ENCODE data around the gene HK1.

HK1 gene

GRCh38 chr10:69439813-69440506 is 161.7 kb downstream of the HK1 start:
- no peak for DNase-seq
- no peak overlapping the region for H4K91ac ChIP-seq (ENCODE audit: low read depth, low read length)
- H3K4me2 ChIP-seq (ENCODE audit: low read length) = no peak overlapping the region
- H2BK12ac ChIP-seq (ENCODE audit: low read length) = no peak overlapping the region
- H3K36me3 ChIP-seq (ENCODE audit: control insufficient read depth in 1 of 2, insufficient read depth in 2 of 2, low read length in 2 of 2) = no peaks in the 10 kb centered on the region
- H3K27ac ChIP-seq (ENCODE audit: low read depth, low read length) = no peak overlapping the region
- no peaks in the 10 kb centered on the region for H3K27me3 ChIP-seq (ENCODE audit: insufficient read depth, low read length)
- no peak overlapping the region for H2BK5ac ChIP-seq (ENCODE audit: low read depth, low read length, poor library complexity)
- H3K79me1 ChIP-seq (ENCODE audit: low read length) = peaks cover 22% of the 10 kb centered on the region
- H3K9ac ChIP-seq (ENCODE audit: low read length) = no peak overlapping the region
- H3K79me2 ChIP-seq (ENCODE audit: control insufficient read depth, insufficient read depth, low read length, poor library complexity) = no peaks in the 10 kb centered on the region
- no peak overlapping the region for H3K4me3 ChIP-seq (ENCODE audit: low read depth, low read length)
- no peak overlapping the region for H4K12ac ChIP-seq (ENCODE audit: low read depth, low read length)
- H3K9me3 ChIP-seq (ENCODE audit: insufficient read depth, low read depth, low read length) = peaks cover 4% of the 10 kb centered on the region
- no peak overlapping the region for H4K8ac ChIP-seq (ENCODE audit: low read depth, low read length)
- no peak overlapping the region for H2BK120ac ChIP-seq (ENCODE audit: insufficient read depth, low read length, poor library complexity)
- H3K23ac ChIP-seq (ENCODE audit: low read length) = no peak overlapping the region
- no peak overlapping the region for H3K4ac ChIP-seq (ENCODE audit: low read depth, low read length)
- H3K14ac ChIP-seq (ENCODE audit: low read length) = no peak overlapping the region
- no CpG with 5 or more reads among the region's 5 CpGs for WGBS (ENCODE audit: extremely low coverage, insufficient coverage, insufficient read length)
- no peak overlapping the region for H2AK5ac ChIP-seq (ENCODE audit: low read length)
- H2AFZ ChIP-seq (ENCODE audit: insufficient read depth, low read length, poor library complexity) = no peak overlapping the region
- H3K4me1 ChIP-seq (ENCODE audit: control insufficient read depth in 1 of 2, insufficient read depth in 2 of 2, low read length in 2 of 2) = peaks cover 20 to 23% of the 10 kb centered on the region in 2 experiments
- H3K18ac ChIP-seq (ENCODE audit: low read length) = no peak overlapping the region

GRCh38 chr10:69443354-69443753 is 165.1 kb downstream of the HK1 start:
- Histone ChIP-seq H3K79me2 (ENCODE audit: control insufficient read depth, insufficient read depth, low read length, poor library complexity) (no peaks in the 10 kb centered on the region), H3K9ac (ENCODE audit: low read length) (no peak overlapping the region), H2BK12ac (ENCODE audit: low read length) (no peak overlapping the region), H3K4ac (ENCODE audit: low read depth, low read length) (no peak overlapping the region), H4K8ac (ENCODE audit: low read depth, low read length) (no peak overlapping the region), H3K27me3 (ENCODE audit: insufficient read depth, low read length) (no peaks in the 10 kb centered on the region), H3K9me3 (ENCODE audit: insufficient read depth, low read depth, low read length) (peaks cover 2% of the 10 kb centered on the region), H3K79me1 (ENCODE audit: low read length) (peaks cover 14% of the 10 kb centered on the region), H3K18ac (ENCODE audit: low read length) (no peak overlapping the region), H3K27ac (ENCODE audit: low read depth, low read length) (no peak overlapping the region), H3K14ac (ENCODE audit: low read length) (no peak overlapping the region), H3K36me3 (ENCODE audit: control insufficient read depth in 1 of 2, insufficient read depth in 2 of 2, low read length in 2 of 2) (no peaks in the 10 kb centered on the region), H4K12ac (ENCODE audit: low read depth, low read length) (no peak overlapping the region), H2AK5ac (ENCODE audit: low read length) (no peak overlapping the region), H3K4me1 (ENCODE audit: control insufficient read depth in 1 of 2, insufficient read depth in 2 of 2, low read length in 2 of 2) (peaks cover 23 to 38% of the 10 kb centered on the region in 2 experiments), H2BK5ac (ENCODE audit: low read depth, low read length, poor library complexity) (no peak overlapping the region), H4K91ac (ENCODE audit: low read depth, low read length) (no peak overlapping the region), H3K4me2 (ENCODE audit: low read length) (no peak overlapping the region), H2BK120ac (ENCODE audit: insufficient read depth, low read length, poor library complexity) (no peak overlapping the region), H3K4me3 (ENCODE audit: low read depth, low read length) (no peak overlapping the region), H3K23ac (ENCODE audit: low read length) (no peak overlapping the region), H2AFZ (ENCODE audit: insufficient read depth, low read length, poor library complexity) (no peak overlapping the region)
- WGBS (ENCODE audit: extremely low coverage, insufficient coverage, insufficient read length) = no CpG with 5 or more reads among the region's 1 CpG
- DNase-seq = no peak

GRCh38 chr10:69445041-69445440 is 166.7 kb downstream of the HK1 start:
- no peaks in the 10 kb centered on the region for H3K36me3 ChIP-seq (ENCODE audit: control insufficient read depth in 1 of 2, insufficient read depth in 2 of 2, low read length in 2 of 2)
- H3K27me3 ChIP-seq (ENCODE audit: insufficient read depth, low read length) = no peaks in the 10 kb centered on the region
- H3K4me2 ChIP-seq (ENCODE audit: low read length) = no peak overlapping the region
- H2BK12ac ChIP-seq (ENCODE audit: low read length) = peak overlapping the region; percentile 71
- peaks cover 15 to 33% of the 10 kb centered on the region in 2 experiments for H3K4me1 ChIP-seq (ENCODE audit: control insufficient read depth in 1 of 2, insufficient read depth in 2 of 2, low read length in 2 of 2)
- peak overlapping the region; percentile 60 for H2BK120ac ChIP-seq (ENCODE audit: insufficient read depth, low read length, poor library complexity)
- WGBS (ENCODE audit: extremely low coverage, insufficient coverage, insufficient read length) = no CpG with 5 or more reads among the region's 4 CpGs
- H2BK5ac ChIP-seq (ENCODE audit: low read depth, low read length, poor library complexity) = no peak overlapping the region
- H3K4me3 ChIP-seq (ENCODE audit: low read depth, low read length) = no peak overlapping the region
- H4K91ac ChIP-seq (ENCODE audit: low read depth, low read length) = peak overlapping the region; percentile 16
- no peak overlapping the region for H2AFZ ChIP-seq (ENCODE audit: insufficient read depth, low read length, poor library complexity)
- H3K79me1 ChIP-seq (ENCODE audit: low read length) = peaks cover 16% of the 10 kb centered on the region
- no peak overlapping the region for H4K12ac ChIP-seq (ENCODE audit: low read depth, low read length)
- H3K4ac ChIP-seq (ENCODE audit: low read depth, low read length) = no peak overlapping the region
- no peak overlapping the region for H3K14ac ChIP-seq (ENCODE audit: low read length)
- H4K8ac ChIP-seq (ENCODE audit: low read depth, low read length) = no peak overlapping the region
- no peaks in the 10 kb centered on the region for H3K79me2 ChIP-seq (ENCODE audit: control insufficient read depth, insufficient read depth, low read length, poor library complexity)
- H3K23ac ChIP-seq (ENCODE audit: low read length) = no peak overlapping the region
- no peak overlapping the region for H2AK5ac ChIP-seq (ENCODE audit: low read length)
- H3K18ac ChIP-seq (ENCODE audit: low read length) = no peak overlapping the region
- H3K9me3 ChIP-seq (ENCODE audit: insufficient read depth, low read depth, low read length) = peaks cover 2% of the 10 kb centered on the region
- H3K9ac ChIP-seq (ENCODE audit: low read length) = no peak overlapping the region
- H3K27ac ChIP-seq (ENCODE audit: low read depth, low read length) = no peak overlapping the region
- DNase-seq = no peak

GRCh38 chr10:69446229-69446628 is 167.9 kb downstream of the HK1 start:
- H3K18ac ChIP-seq (ENCODE audit: low read length) = no peak overlapping the region
- no peak overlapping the region for H3K9ac ChIP-seq (ENCODE audit: low read length)
- DNase-seq = peak in 1 of 2 donors; percentile 39
- no peak overlapping the region for H3K4me3 ChIP-seq (ENCODE audit: low read depth, low read length)
- H4K12ac ChIP-seq (ENCODE audit: low read depth, low read length) = no peak overlapping the region
- H3K36me3 ChIP-seq (ENCODE audit: control insufficient read depth in 1 of 2, insufficient read depth in 2 of 2, low read length in 2 of 2) = no peaks in the 10 kb centered on the region
- H3K4ac ChIP-seq (ENCODE audit: low read depth, low read length) = no peak overlapping the region
- H2AK5ac ChIP-seq (ENCODE audit: low read length) = no peak overlapping the region
- peak overlapping the region; percentile 50 for H2BK5ac ChIP-seq (ENCODE audit: low read depth, low read length, poor library complexity)
- no peaks in the 10 kb centered on the region for H3K27me3 ChIP-seq (ENCODE audit: insufficient read depth, low read length)
- H3K9me3 ChIP-seq (ENCODE audit: insufficient read depth, low read depth, low read length) = peaks cover 2% of the 10 kb centered on the region
- no peak overlapping the region for H4K8ac ChIP-seq (ENCODE audit: low read depth, low read length)
- H3K4me2 ChIP-seq (ENCODE audit: low read length) = no peak overlapping the region
- H2BK120ac ChIP-seq (ENCODE audit: insufficient read depth, low read length, poor library complexity) = peak overlapping the region; percentile 47
- H2BK12ac ChIP-seq (ENCODE audit: low read length) = peak overlapping the region; percentile 56
- H3K14ac ChIP-seq (ENCODE audit: low read length) = no peak overlapping the region
- no peak overlapping the region for H2AFZ ChIP-seq (ENCODE audit: insufficient read depth, low read length, poor library complexity)
- H3K23ac ChIP-seq (ENCODE audit: low read length) = no peak overlapping the region
- peak overlapping the region; percentile 19 for H4K91ac ChIP-seq (ENCODE audit: low read depth, low read length)
- no peaks in the 10 kb centered on the region for H3K79me2 ChIP-seq (ENCODE audit: control insufficient read depth, insufficient read depth, low read length, poor library complexity)
- H3K79me1 ChIP-seq (ENCODE audit: low read length) = peaks cover 16% of the 10 kb centered on the region
- peak overlapping the region; percentile 81 for H3K27ac ChIP-seq (ENCODE audit: low read depth, low read length)
- H3K4me1 ChIP-seq (ENCODE audit: control insufficient read depth in 1 of 2, insufficient read depth in 2 of 2, low read length in 2 of 2) = peaks cover 25 to 42% of the 10 kb centered on the region in 2 experiments
